ENCODE measurements around the gene RREB1. TPM values are rescaled to one million over a fixed set of nuclear protein-coding genes. Genes with fewer than 3 reads are reported as not detected.
A peak's percentile ranks its signal among the peaks of the same experiment; 100 is the strongest.
"Not testable (repeated sequence)": the region's sequence is repeated elsewhere in the genome, so short reads cannot be mapped to it uniquely, and the experiment has no call there.

Gene RREB1
- total and polyA plus RNA-seq, 5 experiments from 2014 or later, result 2.5 to 53.0 (median 5.8) TPM

DNA sequence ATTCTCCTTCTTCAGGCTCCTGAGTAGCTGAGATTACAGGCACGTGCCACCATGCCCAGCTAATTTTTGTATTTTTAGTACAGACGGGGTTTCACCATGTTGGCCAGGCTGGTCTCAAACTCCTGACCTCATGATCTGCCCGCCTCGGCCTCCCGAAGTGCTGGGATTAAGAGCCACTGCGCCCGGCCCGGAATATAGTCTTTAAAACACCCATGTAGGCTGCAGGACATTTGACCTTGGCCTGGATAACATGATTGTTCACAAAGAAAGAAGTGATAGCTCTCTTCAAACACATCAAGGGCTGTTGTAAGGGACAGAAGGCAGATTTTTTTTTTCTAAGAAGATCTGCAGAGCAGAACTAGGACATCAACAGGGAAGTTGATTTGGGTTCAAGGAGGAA, 166.8 kb downstream of the RREB1 start:
- DNase-seq, H3K4me3 Mint-ChIP-seq, ATAC-seq, H3K9me3 Mint-ChIP-seq, H3K36me3 Mint-ChIP-seq, POLR2A ChIA-PET, H3K27me3 Mint-ChIP-seq: not testable (repeated sequence)
- peaks cover 3 to 25% (median 8%) of the 10 kb centered on the region in 4 donors for H3K4me1 Mint-ChIP-seq
- H3K27ac Mint-ChIP-seq, result peak overlapping the region in 1 of 10 donors; percentile 47

DNA sequence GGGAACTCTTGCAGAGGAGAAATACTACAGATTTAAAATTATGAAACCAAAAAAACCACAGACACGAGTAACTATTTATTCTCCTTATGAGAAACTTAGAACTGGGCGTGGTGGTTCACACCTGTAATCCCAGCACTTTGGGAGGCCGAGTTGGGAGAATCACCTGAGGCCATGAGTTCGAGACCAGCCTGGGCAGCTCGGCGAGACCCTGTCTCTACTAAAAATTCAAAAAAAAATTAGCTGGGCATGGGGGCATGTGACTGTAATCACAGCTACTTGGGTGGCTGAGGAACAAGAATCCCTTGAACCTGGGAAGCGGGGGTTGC, 168.4 kb downstream of the RREB1 start:
- ATAC-seq (no peak), DNase-seq (no peak)
- POLR2A ChIA-PET, result interaction anchor here (1.4 kb wide), 1 partner anchor 340 kb away, joined by 5 read pairs; no protein-coding TSS in a partner anchor
- Mint-ChIP-seq H3K27me3 (peaks cover 0 to 2% (median 0%) of the 10 kb centered on the region in 5 donors), H3K9me3 (no peaks in the 10 kb centered on the region), H3K4me3 (no peak overlapping the region), H3K4me1 (peaks cover 5 to 26% (median 11%) of the 10 kb centered on the region in 4 donors), H3K27ac (peak overlapping the region in 4 of 10 donors; percentile 22 to 54 (median 49)), H3K36me3 (no peaks in the 10 kb centered on the region)

GRCh38 chr6:7282097-7282906, 174.5 kb downstream of the RREB1 start:
- H3K27me3 Mint-ChIP-seq, result no peaks in the 10 kb centered on the region
- peaks cover 0 to 25% (median 9%) of the 10 kb centered on the region in 3 donors for H3K36me3 Mint-ChIP-seq

GRCh38 chr6:7283676-7284075, 175.9 kb downstream of the RREB1 start:
- H3K4me1 Mint-ChIP-seq, result peaks cover 17 to 30% (median 23%) of the 10 kb centered on the region in 4 donors
- no peaks in the 10 kb centered on the region for H3K27me3 Mint-ChIP-seq
- H3K4me3 Mint-ChIP-seq, result no peak overlapping the region
- DNase-seq (no peak), ATAC-seq (no peak)
- POLR2A ChIA-PET, result interaction anchor here (0.8 kb wide), 1 partner anchor 331 kb away, joined by 3 read pairs; no protein-coding TSS in a partner anchor
- peaks cover 0 to 39% (median 10%) of the 10 kb centered on the region in 3 donors for H3K36me3 Mint-ChIP-seq
- H3K27ac Mint-ChIP-seq, result peak overlapping the region in 7 of 10 donors; percentile 8 to 87 (median 71)
- H3K9me3 Mint-ChIP-seq, result no peaks in the 10 kb centered on the region

More at GRCh38 chr6:7282097-7282906, 174.5 kb downstream of the RREB1 start:
- H3K27ac Mint-ChIP-seq, result peak overlapping the region; percentile 58 to 93 (median 86)
- ATAC-seq (peak in 1 of 2 donors; percentile 44), DNase-seq (peak in 2 of 10 donors; percentile 7 to 9)
- peaks cover 17 to 34% (median 27%) of the 10 kb centered on the region in 4 donors for H3K4me1 Mint-ChIP-seq
- POLR2A ChIA-PET, result no interaction called here
- H3K4me3 Mint-ChIP-seq, result peak overlapping the region; percentile 2 to 59 (median 23)
- no peaks in the 10 kb centered on the region for H3K9me3 Mint-ChIP-seq

DNA sequence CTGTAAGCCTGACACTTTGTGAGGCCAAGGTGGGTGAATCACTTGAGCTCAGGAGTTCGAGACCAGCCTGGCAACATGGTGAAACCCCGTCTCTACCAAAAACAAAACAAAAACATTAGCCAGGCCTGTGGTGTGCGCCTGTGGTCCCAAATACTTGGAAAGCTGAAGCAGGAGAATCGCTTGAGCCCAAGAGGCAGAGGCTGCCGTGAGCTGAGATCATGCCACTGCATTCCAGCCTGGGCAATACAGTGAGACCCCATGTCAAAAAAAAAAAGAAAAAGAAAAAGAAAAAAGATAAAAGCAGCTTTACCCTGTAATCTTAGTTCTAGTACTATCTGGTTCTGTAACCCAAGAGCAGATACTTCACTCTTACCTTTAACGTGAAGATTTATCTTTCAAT, 177.7 kb downstream of the RREB1 start:
- H3K4me3 Mint-ChIP-seq, result no peak overlapping the region
- no peak for ATAC-seq
- no peaks in the 10 kb centered on the region for H3K9me3 Mint-ChIP-seq
- H3K27ac Mint-ChIP-seq, result peak overlapping the region in 3 of 10 donors; percentile 43 to 73 (median 55)
- POLR2A ChIA-PET, result no interaction called here
- peaks cover 0 to 56% (median 10%) of the 10 kb centered on the region in 3 donors for H3K36me3 Mint-ChIP-seq
- no peaks in the 10 kb centered on the region for H3K27me3 Mint-ChIP-seq
- peaks cover 15 to 30% (median 21%) of the 10 kb centered on the region in 4 donors for H3K4me1 Mint-ChIP-seq
- DNase-seq, result no peak

DNA sequence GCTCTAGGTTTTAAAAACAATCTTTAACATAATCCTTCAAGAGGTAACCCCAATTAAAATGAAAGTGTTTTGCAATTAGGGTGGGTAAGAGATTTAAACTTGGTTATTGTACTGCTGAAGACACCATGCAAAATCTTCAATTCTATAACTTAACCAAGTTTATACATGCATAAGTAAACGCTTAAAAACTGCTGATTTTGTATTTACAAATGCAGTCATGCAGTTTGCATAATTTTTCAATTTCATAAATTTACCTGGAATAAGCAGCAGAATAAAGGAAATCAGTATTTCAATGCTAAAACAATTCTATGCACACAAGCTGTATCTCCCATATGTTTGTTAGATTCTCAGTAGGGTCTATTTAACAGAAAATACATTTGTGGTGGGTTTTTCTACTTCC, 182.3 kb downstream of the RREB1 start:
- Mint-ChIP-seq H3K9me3 (no peaks in the 10 kb centered on the region), H3K27me3 (no peaks in the 10 kb centered on the region), H3K4me1 (peaks cover 0 to 5% (median 2%) of the 10 kb centered on the region in 4 donors), H3K36me3 (peaks cover 4 to 93% (median 22%) of the 10 kb centered on the region in 3 donors), H3K27ac (peak overlapping the region in 2 of 10 donors; percentile 7 to 61), H3K4me3 (no peak overlapping the region)
- DNase-seq (no peak), ATAC-seq (no peak)
- POLR2A ChIA-PET, result interaction anchor here (0.7 kb wide), 1 partner anchor 366 kb away, joined by 3 read pairs; no protein-coding TSS in a partner anchor

DNA sequence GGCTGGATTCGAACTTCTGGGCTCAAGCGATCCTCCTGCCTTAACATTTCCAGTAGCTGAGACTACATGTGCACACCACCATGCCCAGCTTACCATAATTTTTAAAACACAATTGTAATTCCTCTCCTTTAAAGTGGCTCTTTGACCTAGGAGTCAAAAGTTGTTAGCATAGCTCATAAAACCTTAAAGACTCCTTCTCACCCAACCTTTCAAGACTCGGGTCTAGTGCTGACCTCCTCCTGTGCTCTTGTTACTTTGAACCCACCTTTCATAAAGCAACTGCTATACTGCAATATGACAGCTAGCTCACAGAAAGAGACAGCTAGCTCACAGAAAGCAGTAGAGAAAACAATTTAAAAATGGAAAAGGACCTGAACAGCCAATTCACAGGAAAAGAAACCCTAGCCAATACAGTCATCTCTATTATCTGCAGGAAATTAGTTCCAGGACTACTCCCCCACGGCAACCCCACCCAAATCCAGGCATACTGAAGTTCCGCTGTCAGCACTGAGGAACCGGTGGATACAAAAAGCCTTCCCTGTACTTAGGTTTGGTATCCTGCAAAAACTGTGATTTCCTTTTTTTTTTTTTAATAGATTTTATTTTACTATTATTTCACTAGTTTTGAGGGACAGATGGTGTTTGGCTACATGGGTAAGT, 185.0 kb downstream of the RREB1 start:
- H3K36me3 Mint-ChIP-seq, result peaks cover 4 to 87% (median 14%) of the 10 kb centered on the region in 3 donors
- no peaks in the 10 kb centered on the region for H3K9me3 Mint-ChIP-seq
- POLR2A ChIA-PET, result no interaction called here
- no peak overlapping the region for H3K4me3 Mint-ChIP-seq
- H3K27ac Mint-ChIP-seq, result peak overlapping the region in 6 of 10 donors; percentile 21 to 76 (median 60)
- DNase-seq (no peak), ATAC-seq (no peak)
- H3K27me3 Mint-ChIP-seq, result no peaks in the 10 kb centered on the region
- H3K4me1 Mint-ChIP-seq, result peaks cover 0 to 8% (median 2%) of the 10 kb centered on the region in 4 donors

DNA sequence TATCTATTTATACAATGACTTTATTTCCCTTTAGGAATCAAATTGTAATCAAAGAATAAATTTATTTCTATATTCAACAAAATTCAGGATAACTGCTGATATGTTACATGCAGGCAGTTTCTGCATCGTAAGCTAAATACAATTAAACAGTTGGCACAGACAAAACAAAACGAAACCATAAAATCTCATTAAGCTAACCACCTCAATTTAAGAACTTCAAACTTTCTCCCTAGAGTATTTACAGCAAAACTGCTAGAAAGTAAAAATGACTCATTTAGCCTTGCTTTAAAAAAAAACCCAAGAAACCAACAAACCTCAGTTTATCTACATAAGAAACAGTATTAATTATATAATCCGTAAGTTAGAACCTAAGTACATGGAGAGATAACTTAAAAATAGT, 188.2 kb downstream of the RREB1 start:
- POLR2A ChIA-PET, result no interaction called here
- no peak for DNase-seq
- peak overlapping the region in 2 of 10 donors; percentile 13 to 26 for H3K27ac Mint-ChIP-seq
- H3K27me3 Mint-ChIP-seq, result no peaks in the 10 kb centered on the region
- H3K4me3 Mint-ChIP-seq, result no peak overlapping the region
- peaks cover 3 to 12% (median 6%) of the 10 kb centered on the region in 4 donors for H3K4me1 Mint-ChIP-seq
- H3K9me3 Mint-ChIP-seq, result no peaks in the 10 kb centered on the region
- ATAC-seq, result no peak
- peaks cover 6 to 86% (median 16%) of the 10 kb centered on the region in 3 donors for H3K36me3 Mint-ChIP-seq

DNA sequence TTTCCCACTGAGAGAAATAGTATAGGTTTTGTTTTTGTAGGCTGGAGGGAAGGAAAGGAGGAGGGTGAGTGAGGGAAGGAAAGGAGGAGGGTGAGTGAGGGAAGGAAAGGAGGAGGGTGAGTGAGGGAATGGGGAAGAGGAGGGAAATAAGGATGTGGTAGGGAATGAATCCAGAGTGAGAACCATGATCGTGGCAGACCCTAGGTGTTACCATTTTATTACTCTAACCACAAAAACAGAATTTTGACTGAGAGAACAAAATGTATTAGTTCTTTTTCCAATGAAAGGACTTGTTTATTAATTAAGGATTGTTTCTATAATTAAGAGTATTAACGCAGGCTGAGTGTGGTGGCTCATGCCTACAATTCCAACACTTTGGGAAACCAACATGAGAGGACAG, 188.8 kb downstream of the RREB1 start:
- H3K27me3 Mint-ChIP-seq, result no peaks in the 10 kb centered on the region
- H3K4me1 Mint-ChIP-seq, result peaks cover 8 to 17% (median 11%) of the 10 kb centered on the region in 4 donors
- no peak for ATAC-seq
- POLR2A ChIA-PET, result no interaction called here
- no peak overlapping the region for H3K4me3 Mint-ChIP-seq
- DNase-seq, result no peak
- peak overlapping the region in 6 of 10 donors; percentile 26 to 69 (median 51) for H3K27ac Mint-ChIP-seq
- H3K9me3 Mint-ChIP-seq, result no peaks in the 10 kb centered on the region
- H3K36me3 Mint-ChIP-seq, result peaks cover 10 to 86% (median 22%) of the 10 kb centered on the region in 3 donors

DNA sequence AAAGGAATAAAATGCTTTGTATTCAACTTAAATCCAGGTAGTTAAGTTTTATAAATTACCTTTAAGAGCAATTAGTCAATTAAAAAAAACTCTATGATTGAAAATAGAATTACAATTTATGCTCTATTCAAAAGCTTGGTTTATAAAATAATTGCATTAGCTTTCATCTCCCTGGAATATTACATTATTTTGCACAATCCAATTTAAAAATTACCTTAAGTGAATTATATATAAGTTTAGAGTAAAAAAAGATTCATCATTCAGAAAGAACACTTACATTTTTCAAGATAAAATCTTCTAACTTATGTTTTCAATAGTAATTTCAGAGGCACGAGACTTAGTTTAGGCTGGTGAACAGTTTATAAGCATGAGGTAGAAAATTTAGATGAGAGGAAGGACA, 190.4 kb downstream of the RREB1 start:
- H3K4me1 Mint-ChIP-seq, result peaks cover 6 to 20% (median 11%) of the 10 kb centered on the region in 4 donors
- POLR2A ChIA-PET, result no interaction called here

GRCh38 chr6:7300926-7301325, 193.2 kb downstream of the RREB1 start:
- no peak for ATAC-seq
- Mint-ChIP-seq H3K36me3 (peaks cover 6 to 96% (median 23%) of the 10 kb centered on the region in 3 donors), H3K4me3 (no peak overlapping the region), H3K27me3 (no peaks in the 10 kb centered on the region), H3K4me1 (peaks cover 13 to 35% (median 24%) of the 10 kb centered on the region in 4 donors), H3K9me3 (no peaks in the 10 kb centered on the region), H3K27ac (peak overlapping the region in 3 of 10 donors; percentile 20 to 32 (median 29))
- DNase-seq, result no peak
- POLR2A ChIA-PET, result no interaction called here

More for the DNA sequence above, 190.4 kb downstream of the RREB1 start:
- DNase-seq (no peak), ATAC-seq (no peak)
- no peaks in the 10 kb centered on the region for H3K9me3 Mint-ChIP-seq
- no peak overlapping the region for H3K27ac Mint-ChIP-seq
- H3K36me3 Mint-ChIP-seq, result peaks cover 6 to 86% (median 21%) of the 10 kb centered on the region in 3 donors
- H3K27me3 Mint-ChIP-seq, result no peaks in the 10 kb centered on the region
- no peak overlapping the region for H3K4me3 Mint-ChIP-seq
